HG02943 (cell line): Measurements from ENCODE around the gene PMAIP1.
"Not testable (repeated sequence)": the region's sequence is repeated elsewhere in the genome, so short reads cannot be mapped to it uniquely, and the experiment has no call there.

ENCODE experiments used
- ATAC-seq: cut with Tn5 transposase; IDR thresholded peaks from one replicate; pipeline ENCODE4 v1.9.1; 2021; ENCODE audit warnings: mild to moderate bottlenecking, low read depth, moderate library complexity; ENCODE audit not compliant: unreplicated experiment

The PMAIP1 gene

DNA sequence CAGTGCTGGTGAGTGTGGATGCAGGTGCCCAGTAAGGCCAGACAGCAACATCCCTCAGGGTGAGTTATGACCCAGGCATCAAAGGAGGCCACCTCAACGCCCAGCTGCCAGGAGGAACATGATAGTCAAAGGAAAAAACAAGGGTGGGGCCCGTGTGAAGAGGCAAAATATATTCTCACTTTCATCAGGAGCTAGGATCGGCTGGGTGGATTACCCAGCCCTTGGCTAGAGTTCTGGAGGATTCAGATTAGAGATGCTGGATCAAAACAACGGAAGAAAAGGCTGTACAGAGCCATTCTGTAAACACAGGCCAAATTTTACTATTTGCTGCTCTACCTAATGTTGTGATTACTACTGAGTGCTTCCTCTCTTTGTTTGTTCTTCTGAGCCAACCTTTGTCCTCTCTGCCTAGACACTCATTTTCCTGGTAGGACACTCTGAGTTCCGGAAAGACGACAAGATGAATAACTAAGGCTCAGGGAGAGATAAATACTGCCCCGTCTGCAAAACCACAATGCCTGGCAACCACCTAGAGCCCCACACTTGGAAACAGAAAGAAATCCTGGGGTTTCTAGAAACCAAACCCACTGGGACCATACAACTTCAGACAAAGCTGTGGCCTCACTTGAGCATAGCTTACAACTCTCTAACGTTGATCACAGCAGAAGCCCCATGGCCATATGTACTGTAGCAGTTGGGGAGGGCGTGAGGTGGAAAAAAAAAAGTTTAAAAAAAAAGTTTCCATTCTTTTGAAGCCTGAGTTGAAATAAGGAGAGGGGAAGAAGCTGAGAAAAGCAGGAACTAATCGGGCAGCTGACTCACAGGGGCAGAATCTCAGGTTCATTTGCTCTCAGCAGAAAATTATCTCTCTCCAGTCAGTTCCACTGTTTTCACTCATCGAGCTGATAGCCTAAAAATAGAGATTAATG is 17.8 kb upstream of the PMAIP1 start:
- no peak for ATAC-seq

DNA sequence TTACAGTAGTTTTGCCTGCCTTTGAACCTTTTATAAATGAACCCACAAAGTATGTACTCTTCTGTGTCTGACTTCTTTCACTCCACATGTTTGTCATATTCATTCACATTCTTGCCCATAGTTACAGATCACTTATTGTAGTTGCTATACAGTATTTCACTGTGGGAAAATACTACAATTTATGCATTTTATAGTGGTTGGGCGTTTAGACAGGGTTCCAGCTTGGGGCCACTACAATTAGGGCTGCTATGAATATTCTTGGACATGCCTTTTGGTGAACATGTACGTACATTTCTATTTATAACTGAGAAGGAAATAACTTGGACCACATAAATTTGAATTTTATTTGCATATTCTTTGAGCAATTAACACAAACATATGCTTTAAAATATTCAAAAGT is 15.4 kb upstream of the PMAIP1 start:
- no peak for ATAC-seq

DNA sequence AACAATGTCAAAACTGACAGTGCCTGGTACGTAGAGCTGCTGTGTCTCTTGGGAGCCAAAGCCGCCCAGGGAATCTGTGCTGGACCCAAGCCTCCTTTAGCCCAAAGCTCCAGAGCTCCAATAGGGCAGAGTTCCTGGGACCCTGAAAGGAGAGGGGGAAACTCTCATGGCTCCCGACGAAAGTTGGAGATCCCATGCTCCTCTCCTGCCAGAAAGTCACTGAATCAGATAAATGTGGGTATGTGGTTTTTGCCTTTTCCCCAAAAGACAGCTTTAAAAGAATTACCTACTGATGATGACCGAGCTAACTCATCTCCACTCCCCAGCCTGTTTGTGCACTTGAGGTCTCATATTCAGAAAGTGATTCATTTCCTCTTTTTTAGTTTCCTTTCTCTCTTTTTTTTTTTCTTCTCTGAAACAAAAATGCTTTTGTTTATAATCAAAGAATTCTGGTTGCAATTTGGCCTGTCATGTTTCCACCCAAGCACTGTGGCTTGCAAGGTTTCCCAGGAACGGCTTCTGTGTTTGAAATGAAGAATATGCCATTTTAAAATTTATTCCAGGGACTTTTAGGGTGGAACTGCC is 14.1 kb upstream of the PMAIP1 start:
- peak; percentile 89 for ATAC-seq

DNA sequence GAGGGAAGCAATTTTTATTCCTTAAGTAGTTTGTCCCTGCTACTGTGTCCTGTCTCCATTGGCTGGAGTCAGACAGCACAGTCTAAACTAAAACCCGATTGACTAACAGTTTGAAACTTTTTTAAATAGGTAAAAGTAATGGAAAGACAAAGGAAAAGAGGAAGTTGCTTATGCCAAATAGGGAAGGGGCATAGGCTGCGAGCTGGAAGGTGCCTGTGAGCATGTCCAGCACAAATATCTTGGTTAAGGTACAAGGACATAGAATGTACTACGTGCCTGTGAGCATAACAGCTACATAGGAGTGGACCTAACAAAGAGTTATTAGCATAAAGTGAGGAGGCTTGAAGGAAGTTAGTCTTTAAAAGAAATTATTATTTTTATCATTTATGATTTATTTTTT is 13.4 kb upstream of the PMAIP1 start:
- ATAC-seq, result not testable (repeated sequence)

DNA sequence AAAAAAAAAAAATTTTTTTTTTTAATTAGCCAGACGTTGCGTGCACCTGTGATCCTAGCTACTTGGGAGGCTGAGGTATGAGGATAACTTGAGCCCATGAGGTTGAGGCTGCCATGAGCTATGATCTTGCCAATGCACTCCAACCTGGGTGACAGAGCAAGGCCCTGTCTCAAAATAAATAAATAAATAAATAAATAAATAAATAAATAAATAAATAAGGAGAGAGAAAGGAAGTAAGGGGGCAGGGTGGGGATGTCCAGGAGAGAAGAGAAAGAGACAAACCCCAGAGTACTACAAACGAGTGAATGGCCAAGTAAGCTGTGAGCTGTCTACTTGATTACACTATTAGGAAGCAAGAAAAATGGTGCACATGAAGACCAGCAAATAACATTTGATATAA is 7.7 kb upstream of the PMAIP1 start:
- no peak for ATAC-seq

DNA sequence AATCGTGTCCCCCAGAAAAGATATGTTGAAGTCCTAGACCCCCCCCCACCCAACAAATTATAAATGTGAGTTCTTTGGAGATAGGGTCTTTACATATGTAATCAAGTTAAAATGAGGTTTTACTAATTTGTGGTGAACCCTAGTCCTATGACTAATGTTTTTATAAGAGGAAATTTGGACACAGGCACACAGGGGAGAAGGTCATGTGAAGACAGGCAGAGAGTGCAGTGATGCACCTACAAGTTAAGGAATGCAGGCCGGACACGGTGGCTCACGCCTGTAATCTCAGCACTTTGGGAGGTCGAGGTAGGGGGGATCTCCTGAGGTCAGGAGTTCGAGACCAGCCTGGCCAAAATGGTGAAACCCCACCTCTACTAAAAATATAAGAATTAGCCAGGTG is 5.8 kb upstream of the PMAIP1 start:
- ATAC-seq, result no peak

DNA sequence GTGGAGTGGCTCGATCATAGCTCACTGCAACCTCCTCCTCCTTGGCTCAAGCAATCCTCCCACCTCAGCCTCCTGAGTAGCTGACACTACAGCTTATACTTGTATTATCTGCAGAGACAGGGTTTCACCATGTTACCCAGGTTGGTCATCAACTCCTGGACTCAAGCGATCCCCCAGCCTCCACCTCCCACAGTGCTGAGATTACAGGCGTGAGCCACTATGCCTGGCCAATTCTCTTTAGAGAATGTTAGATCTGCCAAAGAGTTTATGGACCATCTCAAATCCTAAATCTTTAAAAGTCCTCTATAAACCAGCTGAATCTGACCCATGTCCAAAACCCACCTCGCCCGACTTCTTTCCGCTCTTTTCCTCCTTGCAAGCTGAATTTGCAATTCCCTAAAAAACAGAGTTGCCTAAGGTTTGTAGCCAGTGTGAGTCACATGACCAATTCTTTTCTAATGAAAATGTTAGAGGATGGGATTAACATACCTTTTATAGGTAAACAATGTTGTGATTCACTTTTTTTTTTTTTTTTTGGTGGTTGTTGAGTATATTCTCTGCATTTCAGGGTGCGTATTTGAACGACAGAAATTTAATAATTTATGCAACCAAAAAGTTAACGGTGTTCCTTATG is 2.4 kb upstream of the PMAIP1 start:
- ATAC-seq, result no peak

DNA sequence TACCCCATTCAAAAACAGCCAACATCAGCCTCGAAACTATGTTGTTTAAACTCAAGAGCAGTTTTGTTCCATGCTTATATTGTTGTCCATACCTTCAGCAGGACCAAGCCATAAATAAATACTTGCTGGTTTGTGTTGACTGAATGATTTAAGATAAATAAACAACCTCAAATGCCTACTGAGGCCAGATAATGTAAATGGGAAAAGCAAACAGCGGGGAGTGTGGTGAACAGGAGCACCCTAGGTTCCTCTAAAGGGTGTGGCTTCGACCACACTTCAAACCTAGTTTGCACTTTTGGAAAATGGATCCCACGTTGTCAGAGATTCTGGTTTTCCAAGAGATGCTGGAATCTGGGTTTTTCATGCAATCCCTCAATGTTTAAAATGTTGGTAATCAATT is 1.7 kb upstream of the PMAIP1 start:
- ATAC-seq, result no peak

DNA sequence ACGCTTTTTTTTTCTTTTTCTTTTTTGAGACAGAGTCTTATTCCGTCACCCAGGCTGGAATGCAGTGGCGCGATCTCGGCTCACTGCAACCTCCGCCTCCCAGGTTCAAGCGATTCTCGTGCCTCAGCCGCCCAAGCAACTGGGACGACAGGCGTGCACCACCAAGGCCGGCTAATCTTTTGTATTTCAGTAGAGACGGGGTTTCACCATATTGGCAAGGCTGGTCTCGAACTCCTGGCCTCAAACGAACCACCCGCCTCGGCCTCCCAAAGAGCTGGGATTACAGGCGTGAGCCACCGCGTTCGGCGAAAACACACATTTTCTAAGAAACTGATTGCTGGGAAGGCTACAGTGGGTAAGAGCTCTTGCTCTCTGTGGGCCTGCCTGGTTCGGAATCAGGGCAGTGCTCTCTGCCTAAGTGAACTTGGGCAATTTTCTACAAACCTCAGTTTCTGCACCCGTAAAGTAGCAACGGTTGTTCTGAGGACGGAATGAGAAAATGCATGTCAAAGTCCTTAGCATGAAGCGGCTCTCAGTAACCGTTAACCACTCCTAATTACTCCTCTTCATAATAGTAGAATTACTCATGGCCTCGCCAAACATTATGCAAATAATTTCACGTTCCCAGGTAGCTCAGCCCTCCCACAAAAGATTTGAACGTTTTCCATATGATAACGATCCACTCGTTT is 1.0 kb upstream of the PMAIP1 start:
- peak; percentile 23 for ATAC-seq

DNA sequence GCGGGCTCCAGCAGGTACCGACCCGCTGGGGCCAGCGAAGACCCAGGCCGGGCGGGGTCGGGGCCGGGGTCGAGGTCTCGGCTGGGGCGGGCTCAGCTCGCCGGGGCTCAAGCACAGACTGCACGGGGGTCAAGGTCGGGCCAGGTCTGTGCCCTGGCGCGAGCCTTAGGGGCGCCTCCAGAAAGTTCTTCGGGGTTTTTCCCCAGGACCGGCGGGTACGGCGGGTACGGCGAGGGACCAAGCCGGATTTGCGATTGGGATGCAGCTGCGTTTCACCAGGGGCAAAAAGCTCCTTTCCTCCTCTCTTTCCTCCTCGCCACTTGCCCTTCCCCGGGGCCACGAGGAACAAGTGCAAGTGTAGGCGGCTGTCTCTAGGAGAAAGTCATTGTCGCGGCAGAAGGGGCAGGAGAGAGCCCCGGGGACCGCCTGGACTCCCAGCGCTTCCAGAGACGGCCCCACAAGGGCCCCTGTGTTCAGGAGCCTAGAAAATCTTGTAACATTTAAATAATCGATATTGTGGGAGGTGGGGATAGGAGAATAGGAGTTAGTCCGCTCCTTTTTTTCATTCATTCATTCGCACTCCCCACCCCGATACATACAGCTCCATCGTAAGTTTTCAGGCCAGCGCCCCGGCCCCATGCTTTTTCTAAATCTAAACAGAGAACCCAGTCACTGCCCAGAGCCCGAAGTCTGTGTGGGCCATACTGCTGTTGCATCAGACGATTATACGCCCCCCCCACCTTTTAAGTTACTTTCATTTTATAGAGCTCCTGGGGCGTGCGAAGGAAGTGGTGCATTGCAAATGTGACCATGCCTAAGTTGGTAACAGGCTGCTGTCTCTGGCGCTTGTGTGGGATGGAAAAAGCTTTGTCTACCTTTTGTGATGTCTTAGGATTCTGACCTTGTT is 679 bp downstream of the PMAIP1 start:
- ATAC-seq, result peak; percentile 39

DNA sequence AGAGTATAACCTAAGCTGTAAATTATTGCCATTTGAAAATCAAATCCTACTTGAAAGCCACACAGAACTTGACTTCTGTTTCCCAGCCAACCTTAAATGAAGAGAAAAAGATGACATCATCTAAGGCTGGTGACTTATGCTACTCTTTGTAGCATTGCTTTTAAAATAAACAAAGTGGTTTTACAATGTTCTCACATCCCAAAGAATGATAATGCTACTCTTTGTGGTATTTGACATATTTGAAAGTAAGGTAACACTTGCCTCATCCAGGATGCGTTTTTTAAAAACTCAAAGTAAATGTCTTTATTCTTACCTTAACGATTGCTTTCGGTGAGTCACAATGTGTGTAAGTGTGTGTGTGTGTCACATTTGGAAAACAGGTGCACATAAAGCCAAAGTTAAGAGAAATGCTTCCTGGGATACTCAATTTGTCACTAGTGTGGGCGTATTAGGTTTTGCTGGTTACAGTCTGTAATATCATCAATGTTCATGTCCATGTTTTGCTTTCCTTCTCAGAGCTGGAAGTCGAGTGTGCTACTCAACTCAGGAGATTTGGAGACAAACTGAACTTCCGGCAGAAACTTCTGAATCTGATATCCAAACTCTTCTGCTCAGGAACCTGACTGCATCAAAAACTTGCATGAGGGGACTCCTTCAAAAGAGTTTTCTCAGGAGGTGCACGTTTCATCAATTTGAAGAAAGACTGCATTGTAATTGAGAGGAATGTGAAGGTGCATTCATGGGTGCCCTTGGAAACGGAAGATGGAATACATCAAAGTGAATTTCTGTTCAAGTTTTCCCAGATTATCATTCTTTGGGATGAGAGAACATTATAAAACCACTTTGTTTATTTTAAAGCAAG is 2.6 kb downstream of the PMAIP1 start:
- ATAC-seq, result no peak

DNA sequence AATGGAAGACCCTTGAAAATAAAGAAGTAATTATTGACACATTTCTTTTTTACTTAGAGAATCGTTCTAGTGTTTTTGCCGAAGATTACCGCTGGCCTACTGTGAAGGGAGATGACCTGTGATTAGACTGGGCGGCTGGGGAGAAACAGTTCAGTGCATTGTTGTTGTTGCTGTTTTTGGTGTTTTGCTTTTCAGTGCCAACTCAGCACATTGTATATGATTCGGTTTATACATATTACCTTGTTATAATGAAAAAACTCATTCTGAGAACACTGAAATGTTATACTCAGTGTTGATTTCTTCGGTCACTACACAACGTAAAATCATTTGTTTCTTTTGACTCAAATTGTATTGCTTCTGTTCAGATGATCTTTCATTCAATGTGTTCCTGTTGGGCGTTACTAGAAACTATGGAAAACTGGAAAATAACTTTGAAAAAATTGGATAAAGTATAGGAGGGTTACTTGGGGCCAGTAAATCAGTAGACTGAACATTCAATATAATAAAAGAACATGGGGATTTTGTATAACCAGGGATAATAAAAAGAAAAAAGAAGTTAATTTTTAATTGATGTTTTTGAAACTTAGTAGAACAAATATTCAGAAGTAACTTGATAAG is 3.3 kb downstream of the PMAIP1 start:
- ATAC-seq, result no peak

DNA sequence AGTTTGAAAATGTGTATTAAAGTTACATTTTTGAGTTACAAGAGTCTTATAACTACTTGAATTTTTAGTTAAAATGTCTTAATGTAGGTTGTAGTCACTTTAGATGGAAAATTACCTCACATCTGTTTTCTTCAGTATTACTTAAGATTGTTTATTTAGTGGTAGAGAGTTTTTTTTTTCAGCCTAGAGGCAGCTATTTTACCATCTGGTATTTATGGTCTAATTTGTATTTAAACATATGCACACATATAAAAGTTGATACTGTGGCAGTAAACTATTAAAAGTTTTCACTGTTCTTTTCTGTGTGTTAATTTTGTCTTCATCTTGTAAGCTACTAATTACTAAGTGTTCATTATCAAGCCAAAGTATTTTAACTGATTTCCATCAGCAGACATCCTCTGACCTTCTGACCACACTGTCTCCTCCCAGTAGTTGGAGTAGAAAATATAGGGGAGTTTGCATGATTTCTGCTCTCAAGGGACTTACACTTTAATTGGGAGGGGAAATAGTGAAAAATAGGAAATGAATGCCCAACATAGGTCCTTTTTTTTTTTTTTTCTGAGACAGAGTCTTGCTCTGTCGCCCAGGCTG is 4.3 kb downstream of the PMAIP1 start:
- no peak for ATAC-seq

DNA sequence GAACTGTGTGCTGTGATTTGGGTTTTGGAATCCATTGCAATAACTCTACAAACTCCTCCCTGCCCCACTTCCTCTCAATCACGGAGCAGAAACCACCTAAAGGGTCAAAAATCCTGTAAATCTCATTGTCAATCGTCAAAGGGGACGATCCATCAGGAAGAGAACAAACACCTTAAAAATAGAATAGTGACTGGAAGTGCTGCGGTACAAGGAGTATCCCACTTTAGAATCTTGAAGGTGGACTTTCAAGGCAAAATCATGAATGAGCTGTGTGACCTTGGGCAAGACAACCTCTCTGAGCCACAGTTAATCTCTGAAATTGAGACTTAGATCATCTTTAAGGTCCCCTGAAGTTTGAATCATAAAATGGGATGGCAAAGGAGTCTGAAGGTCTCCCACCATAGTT is 5.9 kb downstream of the PMAIP1 start:
- no peak for ATAC-seq

DNA sequence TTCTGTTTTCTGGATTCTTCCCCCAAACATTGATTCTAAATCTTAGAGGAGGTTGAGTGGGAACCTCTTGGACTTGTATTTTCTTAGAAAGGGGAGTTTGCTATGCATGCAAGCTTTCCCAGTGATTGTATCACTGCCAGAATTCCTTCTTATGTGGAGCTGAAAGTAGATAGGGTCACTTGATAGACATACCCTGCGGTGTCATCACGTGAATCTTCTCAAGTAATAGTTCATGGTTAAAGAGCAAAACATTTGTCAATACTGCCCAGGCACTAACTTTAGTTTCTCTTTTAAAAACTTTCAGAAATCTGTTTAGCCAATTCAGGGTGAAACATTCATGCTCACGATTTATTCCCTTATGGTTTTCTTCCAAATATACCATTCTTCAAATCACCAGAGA is 6.4 kb downstream of the PMAIP1 start:
- no peak for ATAC-seq

DNA sequence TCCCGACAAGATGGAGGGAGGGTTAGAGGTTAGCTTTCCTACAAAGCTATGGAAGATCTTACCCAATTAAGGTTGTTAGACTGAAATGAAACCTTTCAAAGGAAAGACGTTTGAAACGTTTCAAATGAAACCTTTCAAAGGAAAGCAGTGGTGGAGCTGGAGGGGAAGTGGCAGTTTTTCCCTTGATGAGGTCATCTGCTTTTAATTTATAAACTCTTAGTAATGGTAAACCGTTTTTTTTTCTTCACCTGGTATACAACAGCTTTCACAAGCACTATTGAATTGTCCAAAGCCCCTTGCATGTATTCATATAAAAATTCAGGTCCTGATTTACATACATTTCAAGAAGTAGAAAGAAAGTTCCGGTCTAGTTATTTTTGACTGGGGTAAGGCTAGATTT is 7.4 kb downstream of the PMAIP1 start:
- no peak for ATAC-seq

DNA sequence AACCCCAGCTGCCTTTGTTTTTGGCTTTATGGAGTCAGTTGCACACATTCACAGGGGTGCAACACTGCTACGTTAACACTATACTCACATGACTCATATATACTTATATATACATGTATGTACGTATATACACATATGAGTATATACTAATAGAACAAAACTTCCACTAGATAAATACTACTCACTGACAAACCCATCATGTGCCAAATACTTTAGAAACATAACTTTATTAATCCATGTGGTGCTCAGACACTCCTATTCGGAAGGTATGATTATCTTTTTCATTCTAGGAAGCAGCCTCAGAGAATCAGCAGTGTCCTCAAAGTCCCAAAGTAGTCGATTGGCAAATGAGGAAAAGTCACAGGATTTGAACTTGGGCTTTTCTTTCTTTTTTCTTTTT is 7.9 kb downstream of the PMAIP1 start:
- ATAC-seq, result no peak

DNA sequence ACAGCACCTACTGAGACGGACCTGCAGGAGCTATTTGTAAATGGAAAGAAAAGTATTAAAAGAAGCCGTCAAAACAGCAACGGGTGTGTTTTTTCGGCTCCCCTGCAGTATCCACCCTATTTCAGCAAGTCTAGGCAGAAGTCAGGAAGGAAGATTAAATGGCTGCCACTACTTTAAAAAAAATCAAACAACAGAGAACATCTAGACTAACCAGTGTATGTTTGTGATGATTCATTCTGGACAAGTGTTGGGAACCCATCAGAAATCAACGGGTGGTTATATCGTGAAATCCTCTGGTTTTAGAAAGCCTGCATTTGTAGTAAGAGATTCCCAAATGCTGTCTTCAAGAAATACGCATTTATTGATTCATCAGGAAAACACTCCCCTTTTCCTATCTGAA is 9.0 kb downstream of the PMAIP1 start:
- no peak for ATAC-seq
